HepG2 (cell line): Measurements from ENCODE around the gene SLC5A3. TPM values are rescaled to one million over a fixed set of nuclear protein-coding genes. Genes with fewer than 3 reads are reported as not detected.

Source experiments
- ATAC-seq: fragments of 200-7000 bp; cut with Tn5 transposase; 3 replicates; pipeline ENCODE4 v1.9.1; 2020; ENCODE audit warnings: mild to moderate bottlenecking, moderate library complexity
- BruUV-seq: library from RNA; stranded (reverse); fragments of 400-500 nt; replicated peaks from 2 replicates; lab custom pipeline; 2021; lab: Mats Ljungman, UMichigan
- CTCF ChIA-PET: fragments of 300-600 bp; formaldehyde crosslinking; extraction: SDS; loops from one replicate; lab custom pipeline; 2021; ENCODE audit warnings: low total read pairs, inconsistent platforms, low intra/inter-chr PET ratio; lab: Yijun Ruan, JAX
- POLR2A ChIA-PET: fragments of 350-600 bp; sonication (Branson Sonifier 250); formaldehyde crosslinking; loops from one replicate; lab custom pipeline; 2020; ENCODE audit warnings: antibody characterized with exemption, inconsistent platforms; lab: Yijun Ruan, JAX
- DNase-seq: peaks from one replicate; pipeline ENCODE4 v3.0.0-alpha.2; 2015; ENCODE audit warnings: low spot score
- FAIRE-seq: peaks from 3 replicates; lab custom pipeline; 2011; peaks lifted over from hg19 to GRCh38; lab: Jason Lieb, UNC
- H2AFZ ChIP-seq: one replicate; pipeline ENCODE4 v1.6.1; 2011; ENCODE audit warnings: low read length, inconsistent platforms
- H3K27ac ChIP-seq: fragments of 300-600 bp; 3 replicates; pipeline ENCODE4 v1.8.0; 2011; ENCODE audit warnings: mixed run types, mild to moderate bottlenecking, mixed read lengths, low read length, inconsistent platforms; ENCODE audit not compliant: insufficient read depth; ENCODE audit errors: extremely low read length
- H3K27me3 ChIP-seq, 2 experiments: fragments of 200-600 bp in 1 of 2; 2 replicates in 1 of 2; 3 replicates in 1 of 2; pipeline versions ENCODE4 v1.6.0 to v1.8.0; 2011; ENCODE audit warnings: low read length in 2 of 2, mild to moderate bottlenecking in 2 of 2, moderate library complexity in 2 of 2, inconsistent platforms in 1 of 2; ENCODE audit not compliant: insufficient read depth in 2 of 2, control insufficient read depth in 1 of 2
- H3K36me3 ChIP-seq, 2 experiments: fragments of 200-600 bp in 1 of 2; replicated peaks in 1 of 2; 2 replicates in 1 of 2; 3 replicates in 1 of 2; pipeline versions ENCODE4 v1.5.1 to v1.8.0; 2011; ENCODE audit warnings: low read length in 2 of 2, inconsistent platforms in 1 of 2; ENCODE audit not compliant: insufficient read depth in 2 of 2, control insufficient read depth in 1 of 2
- H3K4me1 ChIP-seq: 2 replicates; pipeline ENCODE4 v1.5.1; 2012; ENCODE audit warnings: low read length, inconsistent platforms; ENCODE audit not compliant: insufficient read depth
- H3K4me2 ChIP-seq: 2 replicates; pipeline ENCODE4 v1.6.0; 2011; ENCODE audit warnings: low read depth, low read length, inconsistent platforms
- H3K4me3 ChIP-seq, 3 experiments: fragments of 200-600 bp in 1 of 3; sonication (generic), shearing (Covaris generic) in 1 of 3; replicated peaks in 1 of 3; 2 replicates each; pipeline ENCODE4 v1.5.1; 2011 to 2016; ENCODE audit warnings: low read length in 3 of 3, inconsistent platforms in 2 of 3, low read depth in 2 of 3, mild to moderate bottlenecking in 2 of 3, control low read depth in 1 of 3, mixed read lengths in 1 of 3; ENCODE audit not compliant: insufficient read depth in 1 of 3
- H3K79me2 ChIP-seq: one replicate; pipeline ENCODE4 v1.6.1; 2011; ENCODE audit warnings: low read length, inconsistent platforms; ENCODE audit not compliant: insufficient read depth
- H3K9ac ChIP-seq: 2 replicates; pipeline ENCODE4 v1.6.0; 2011; ENCODE audit warnings: mild to moderate bottlenecking, low read depth, low read length, inconsistent platforms; ENCODE audit not compliant: insufficient read depth
- H3K9me3 ChIP-seq: 2 replicates; pipeline ENCODE4 v1.5.1; 2012; ENCODE audit warnings: mild to moderate bottlenecking, low read length
- H4K20me1 ChIP-seq: 2 replicates; pipeline ENCODE4 v1.6.0; 2011; ENCODE audit warnings: inconsistent platforms, mild to moderate bottlenecking, low read length, moderate library complexity; ENCODE audit not compliant: insufficient read depth
- AGO2 ChIP-seq: fragments of 200-400 bp; formaldehyde crosslinking; optimal IDR thresholded peaks from 2 replicates; pipeline ENCODE3; 2017; ENCODE audit warnings: mild to moderate bottlenecking, low read depth, low read length, moderate library complexity
- CERS6 ChIP-seq: sonication (generic); formaldehyde crosslinking; IDR thresholded peaks from 2 replicates; pipeline ENCODE4 v1.5.0; 2020; ENCODE audit warnings: missing genetic modification reagents
- HNRNPL ChIP-seq: fragments of 200-400 bp; formaldehyde crosslinking; IDR thresholded peaks from 2 replicates; pipeline ENCODE4 v1.6.1; 2017; ENCODE audit warnings: mild to moderate bottlenecking, low read depth, low read length
- LRRFIP1 ChIP-seq: sonication (generic); formaldehyde crosslinking; conservative IDR thresholded peaks from 2 replicates; pipeline ENCODE4 v1.4.0; 2020; ENCODE audit warnings: missing genetic modification reagents
- NFATC3 ChIP-seq: sonication (generic); formaldehyde crosslinking; IDR thresholded peaks from 2 replicates; pipeline ENCODE4 v1.5.1; 2020; ENCODE audit warnings: mild to moderate bottlenecking, missing genetic modification reagents
- RBFOX2 ChIP-seq: fragments of 200-400 bp; formaldehyde crosslinking; IDR thresholded peaks from 2 replicates; pipeline ENCODE4 v1.6.1; 2017; ENCODE audit warnings: low read depth, mild to moderate bottlenecking, low read length
- ZKSCAN8 ChIP-seq: IDR thresholded peaks from 2 replicates; pipeline ENCODE4 v1.6.1; 2016; ENCODE audit warnings: borderline replicate concordance, missing genetic modification reagents, missing compliant biosample characterization
- ZMYM2 ChIP-seq: sonication (generic); formaldehyde crosslinking; IDR thresholded peaks from 2 replicates; pipeline ENCODE4 v1.8.0; 2022; ENCODE audit warnings: mild to moderate bottlenecking, missing genetic modification reagents
- ZNF264 ChIP-seq: sonication (generic); formaldehyde crosslinking; IDR thresholded peaks from 2 replicates; pipeline ENCODE4 v1.4.0; 2020; ENCODE audit warnings: missing genetic modification reagents
- ZNF383 ChIP-seq: sonication (generic); formaldehyde crosslinking; IDR thresholded peaks from 2 replicates; pipeline ENCODE4 v1.4.0; 2020; ENCODE audit warnings: missing genetic modification reagents, mild to moderate bottlenecking, borderline replicate concordance
- ZNF574 ChIP-seq: sonication (generic); formaldehyde crosslinking; IDR thresholded peaks from 2 replicates; pipeline ENCODE4 v1.4.0; 2020; ENCODE audit warnings: missing genetic modification reagents
- WGBS: methylation state at CpG from one replicate; pipeline ENCODE4 v1.1.6; 2017; ENCODE audit warnings: low lambda C conversion rate; 5-methylcytosine and 5-hydroxymethylcytosine counted together
- in situ Hi-C: cut with HindIII; loops from 2 replicates; pipeline ENCODE4 v1.10.0; 2017; ENCODE audit warnings: low pct_unique_long_range_greater_than_20kb; ENCODE audit not compliant: extremely low pct_ligation_motif_present
- intact Hi-C: fragments of 100-400 bp; cut with micrococcal nuclease; formaldehyde crosslinking; loops from one replicate; pipeline ENCODE4 v1.10.0; 2022; ENCODE audit not compliant: unreplicated experiment
- polyA plus RNA-seq, 8 experiments: library from polyadenylated mRNA; depleted of rRNA in 3 of 8; stranded (reverse) in 7 of 8; unstranded in 1 of 8; fragments of >200 nt; fragmentation: Illumina TruSeq in 4 of 8; extraction: Trizol in 4 of 8; gene quantifications; 2 replicates each; pipeline versions ENCODE4 v1.2.1 to v1.2.3, GENCODE V29; 2011 to 2016; ENCODE audit warnings: low read depth in 4 of 8, missing spikeins in 1 of 8, mixed read lengths in 1 of 8; ENCODE audit not compliant: insufficient read depth in 1 of 8
- total RNA-seq, 5 experiments: library from RNA; depleted of rRNA; stranded (reverse); fragments of >200 nt; fragmentation: Illumina TruSeq; extraction: Trizol; gene quantifications; 2 replicates each; pipeline ENCODE4 v1.2.3, GENCODE V29; 2016; ENCODE audit warnings: low read depth in 1 of 5

Gene SLC5A3
- total and polyA plus RNA-seq, 2 of the 13 experiments (the other 11 are each of a cell fraction or from before 2014, with no cell fraction given), result 5.6 to 11.2 TPM

GRCh38 chr21:34078915-34079314, 5.5 kb downstream of the SLC5A3 start:
- ChIA-PET POLR2A (no interaction called here), CTCF (no interaction called here)
- DNase-seq (no peak), FAIRE-seq (no peak), ATAC-seq (no peak)
- no peak overlapping the region for H3K9ac ChIP-seq
- peaks cover 24% of the 10 kb centered on the region for H3K79me2 ChIP-seq
- no peaks in the 10 kb centered on the region for H3K27me3 ChIP-seq
- no TSS peak for BruUV-seq
- no peak overlapping the region for H3K4me3 ChIP-seq
- 98% methylated on average over 2 of the region's 2 CpGs for WGBS
- H3K4me1 ChIP-seq, result peaks cover 34% of the 10 kb centered on the region
- no peaks in the 10 kb centered on the region for H3K9me3 ChIP-seq
- H3K36me3 ChIP-seq, result no peaks in the 10 kb centered on the region; a peak in 3 of 5 replicates
- H4K20me1 ChIP-seq, result peaks cover 7% of the 10 kb centered on the region
- no peak overlapping the region for H3K27ac ChIP-seq
- no peak overlapping the region for H3K4me2 ChIP-seq
- intact Hi-C loops (no loop called here), in situ Hi-C loops (loop anchor here (10.0 kb wide), 1 partner anchor 126 kb away; no protein-coding TSS in a partner anchor)
- no peak for TF ChIP-seq NFATC3 (CRISPR knock-in tag)
- no peak for TF ChIP-seq ZNF264
- no peak for TF ChIP-seq CERS6 (CRISPR knock-in tag)
- TF ChIP-seq ZNF574, result no peak
- TF ChIP-seq AGO2, result peak; percentile 40
- TF ChIP-seq LRRFIP1 (CRISPR knock-in tag), result no peak
- TF ChIP-seq HNRNPL, result no peak
- TF ChIP-seq RBFOX2, result 0 out of 2 replicates have a peak, but pooled peaks have one; percentile 23
- TF ChIP-seq ZKSCAN8 (CRISPR knock-in tag), result no peak
- TF ChIP-seq ZMYM2 (CRISPR knock-in tag), result no peak
- no peak for TF ChIP-seq ZNF383 (CRISPR knock-in tag)
- H2AFZ ChIP-seq, result no peak overlapping the region
